GM23248 (cell line): ENCODE measurements around the gene GFAP.

Source experiments
- EZH2 ChIP-seq: fragments of 200-600 bp; sonication (generic); IDR thresholded peaks from 2 replicates; pipeline ENCODE4 v1.6.1; 2018; ENCODE audit warnings: antibody characterized with exemption, mild to moderate bottlenecking; ENCODE audit not compliant: insufficient read depth, poor library complexity, severe bottlenecking
- EZH2phosphoT487 ChIP-seq: fragments of 200-600 bp; sonication (generic); IDR thresholded peaks from 2 replicates; pipeline ENCODE4 v1.6.1; 2018; ENCODE audit warnings: antibody characterized with exemption, moderate library complexity, mild to moderate bottlenecking, low read depth; ENCODE audit not compliant: insufficient read depth

DNA sequence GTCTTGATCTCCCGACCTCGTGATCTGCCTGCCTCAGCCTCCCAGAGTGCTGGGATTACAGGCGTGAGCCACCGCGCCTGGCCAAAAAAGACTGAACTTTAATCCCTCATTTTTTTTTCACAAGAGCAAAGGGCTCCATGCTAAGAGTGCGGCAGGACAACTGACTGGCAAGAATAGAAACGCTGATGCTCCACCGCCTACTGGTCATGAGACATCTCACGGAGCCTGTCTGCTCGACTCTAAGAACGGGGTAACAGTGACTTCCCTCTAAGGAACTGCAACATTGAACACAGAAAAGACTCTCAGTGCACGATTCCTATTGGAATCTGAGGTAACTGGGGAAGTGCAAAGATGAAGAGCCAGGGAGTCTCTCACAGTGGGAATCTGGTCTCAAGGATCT lies 43.7 kb downstream of the GFAP start:
- TF ChIP-seq EZH2 (no peak), EZH2phosphoT487 (no peak)
